HCT116 (cell line): ENCODE data around the gene SDC3. TPM values are rescaled to one million over a fixed set of nuclear protein-coding genes. Genes with fewer than 3 reads are reported as not detected.

Experiments used
- ATAC-seq: fragments of 200-7000 bp; cut with Tn5 transposase; 2 replicates; pipeline ENCODE4 v1.9.1; 2020; ENCODE audit warnings: mild to moderate bottlenecking, moderate library complexity
- BruUV-seq: library from RNA; stranded (reverse); fragments of 400-500 nt; replicated peaks from 2 replicates; lab custom pipeline; 2021; lab: Mats Ljungman, UMichigan
- CTCF ChIA-PET: fragments of 300-600 bp; sonication (Branson Sonifier 250); formaldehyde crosslinking; loops from one replicate; lab custom pipeline; 2021; ENCODE audit warnings: antibody characterized with exemption; lab: Charles Lee
- POLR2A ChIA-PET: fragments of 300-600, 350-600 bp; sonication (Branson Sonifier 250); formaldehyde crosslinking; loops from one replicate; lab custom pipeline; 2021; ENCODE audit warnings: antibody characterized with exemption; lab: Charles Lee
- RAD21 ChIA-PET, 2 experiments: fragments of 300-600 bp; sonication (Branson Sonifier 250); formaldehyde crosslinking; loops; one replicate each; lab custom pipeline; 2023; ENCODE audit warnings: low total read pairs in 2 of 2; ENCODE audit not compliant: uncharacterized antibody in 2 of 2, unreplicated experiment in 2 of 2, low non-redundant PET in 1 of 2; lab: Charles Lee
- DNase-seq: peaks from one replicate; pipeline ENCODE4 v3.0.0-alpha.2; 2010; ENCODE audit warnings: low read depth, low spot score
- H2AFZ ChIP-seq: fragments of 200-600 bp; shearing (Covaris generic), sonication (generic); 2 replicates; pipeline ENCODE4 v1.6.1; 2017; ENCODE audit warnings: low read depth, mixed run types, mixed read lengths, antibody characterized with exemption, low read length; ENCODE audit not compliant: poor library complexity, severe bottlenecking
- H3K27ac ChIP-seq: 2 replicates; pipeline ENCODE4 v1.5.1; 2012; ENCODE audit warnings: low read depth, low read length
- H3K27me3 ChIP-seq: fragments of 200-600 bp; sonication (generic); 2 replicates; pipeline ENCODE4 v1.6.1; 2016; ENCODE audit warnings: mixed run types, low read length, mixed read lengths; ENCODE audit not compliant: insufficient read depth
- H3K36me3 ChIP-seq, 2 experiments: fragments of 200-500 bp in 1 of 2; fragments of 200-600 bp in 1 of 2; sonication (Bioruptor generic) in 1 of 2; sonication (generic) in 1 of 2; 2 replicates each; pipeline versions ENCODE4 v1.5.1 to v1.6.1; 2014 to 2016; ENCODE audit warnings: low read length in 2 of 2, inconsistent platforms in 1 of 2, mixed read lengths in 1 of 2, mixed run types in 1 of 2; ENCODE audit not compliant: insufficient read depth in 2 of 2, control insufficient read depth in 1 of 2
- H3K4me1 ChIP-seq, 2 experiments: fragments of 200-600 bp in 1 of 2; sonication (generic) in 1 of 2; 2 replicates each; pipeline versions ENCODE4 v1.5.1 to v1.6.1; 2012 to 2017; ENCODE audit warnings: low read length in 2 of 2, inconsistent platforms in 1 of 2, mild to moderate bottlenecking in 1 of 2, mixed read lengths in 1 of 2, mixed run types in 1 of 2, moderate library complexity in 1 of 2; ENCODE audit not compliant: insufficient read depth in 2 of 2, control insufficient read depth in 1 of 2
- H3K4me2 ChIP-seq: fragments of 200-600 bp; sonication (generic); 2 replicates; pipeline ENCODE4 v1.6.1; 2017; ENCODE audit warnings: mixed run types, low read length, mixed read lengths
- H3K4me3 ChIP-seq, 2 experiments: fragments of 200-600 bp in 1 of 2; sonication (generic) in 1 of 2; replicated peaks in 1 of 2; 2 replicates each; pipeline ENCODE4 v1.5.1; 2011 to 2016; ENCODE audit warnings: low read length in 2 of 2, control low read depth in 1 of 2, low read depth in 1 of 2, mild to moderate bottlenecking in 1 of 2, mixed read lengths in 1 of 2, mixed run types in 1 of 2
- H3K79me2 ChIP-seq: fragments of 200-600 bp; sonication (generic); 2 replicates; pipeline ENCODE4 v1.6.1; 2017; ENCODE audit warnings: mild to moderate bottlenecking, mixed run types, low read length, moderate library complexity, mixed read lengths; ENCODE audit not compliant: insufficient read depth
- H3K9ac ChIP-seq: fragments of 200-600 bp; sonication (generic); 2 replicates; pipeline ENCODE4 v1.6.1; 2016; ENCODE audit warnings: low read length, mixed read lengths
- H3K9me2 ChIP-seq: fragments of 200-600 bp; sonication (generic), shearing (Covaris generic); 2 replicates; pipeline ENCODE4 v1.6.1; 2017; ENCODE audit warnings: mixed run types, mild to moderate bottlenecking, moderate library complexity; ENCODE audit not compliant: insufficient read depth
- H3K9me3 ChIP-seq, 2 experiments: fragments of 200-500 bp in 1 of 2; fragments of 200-600 bp in 1 of 2; sonication (Bioruptor generic) in 1 of 2; sonication (generic) in 1 of 2; 2 replicates each; pipeline ENCODE4 v1.6.1; 2014 to 2017; ENCODE audit warnings: low read length in 2 of 2, mixed read lengths in 2 of 2, inconsistent platforms in 1 of 2, low read depth in 1 of 2, mild to moderate bottlenecking in 1 of 2, mixed run types in 1 of 2, moderate library complexity in 1 of 2; ENCODE audit not compliant: control insufficient read depth in 1 of 2, insufficient read depth in 1 of 2
- H4K20me1 ChIP-seq: fragments of 200-600 bp; sonication (generic), shearing (Covaris generic); 2 replicates; pipeline ENCODE4 v1.6.1; 2017; ENCODE audit warnings: mixed run types, mild to moderate bottlenecking, moderate library complexity; ENCODE audit not compliant: insufficient read depth
- CEBPB ChIP-seq: IDR thresholded peaks from 2 replicates; pipeline ENCODE4 v1.6.1; 2012; ENCODE audit warnings: low read depth
- CTCF ChIP-seq, 3 experiments: fragments of 200-600 bp in 1 of 3; sonication (generic) in 1 of 3; IDR thresholded peaks in 2 of 3; conservative IDR thresholded peaks in 1 of 3; 2 replicates each; pipeline ENCODE4 v1.5.1; 2012 to 2017; ENCODE audit warnings: low read depth in 2 of 3, low read length in 2 of 3, antibody characterized with exemption in 1 of 3, borderline replicate concordance in 1 of 3, control low read depth in 1 of 3, mild to moderate bottlenecking in 1 of 3, mixed read lengths in 1 of 3, mixed run types in 1 of 3, moderate library complexity in 1 of 3; ENCODE audit not compliant: insufficient read depth in 1 of 3
- FOSL1 ChIP-seq: IDR thresholded peaks from 2 replicates; pipeline ENCODE4 v1.6.1; 2012; ENCODE audit warnings: low read depth
- POLR2A ChIP-seq: IDR thresholded peaks from 2 replicates; pipeline ENCODE4 v1.7.0; 2011; ENCODE audit warnings: borderline replicate concordance; ENCODE audit not compliant: insufficient read depth, insufficient read length; ENCODE audit errors: extremely low read depth
- RAD21 ChIP-seq: IDR thresholded peaks from 2 replicates; pipeline ENCODE4 v1.6.1; 2012; ENCODE audit warnings: low read depth, mild to moderate bottlenecking
- TCF7L2 ChIP-seq: IDR thresholded peaks from 2 replicates; pipeline ENCODE4 v1.7.0; 2011; ENCODE audit warnings: borderline replicate concordance, inconsistent platforms; ENCODE audit not compliant: insufficient read depth, insufficient read length; ENCODE audit errors: extremely low read depth
- YY1 ChIP-seq: IDR thresholded peaks from 2 replicates; pipeline ENCODE4 v1.6.1; 2011; ENCODE audit warnings: low read length, low read depth, moderate library complexity, mild to moderate bottlenecking; ENCODE audit not compliant: insufficient replicate concordance; ENCODE audit errors: extremely low read depth
- ZBTB33 ChIP-seq: IDR thresholded peaks from 2 replicates; pipeline ENCODE4 v1.6.1; 2011; ENCODE audit warnings: mild to moderate bottlenecking, low read length, moderate library complexity; ENCODE audit not compliant: insufficient replicate concordance; ENCODE audit errors: extremely low read depth
- ZNF274 ChIP-seq: fragments of 200-500 bp; sonication (Bioruptor generic); IDR thresholded peaks from 2 replicates; pipeline ENCODE4 v1.6.1; 2014; ENCODE audit warnings: mild to moderate bottlenecking, low read depth, low read length, inconsistent platforms
- intact Hi-C: fragments of 100-400 bp; cut with micrococcal nuclease; formaldehyde crosslinking; loops from 2 replicates; pipeline ENCODE4 v1.10.0; 2022
- total RNA-seq: library from RNA; stranded (reverse); gene quantifications from one replicate; pipeline ENCODE4 v1.2.1, GENCODE V29; 2021; ENCODE audit not compliant: unreplicated experiment
- TF ChIP-seq, protein P1 (sequence below): IDR thresholded peaks from 2 replicates; pipeline ENCODE4 v1.6.1; 2012; ENCODE audit warnings: low read depth

SDC3 gene
- total RNA-seq, 1 experiment from 2014 or later, result 40.1 TPM

DNA sequence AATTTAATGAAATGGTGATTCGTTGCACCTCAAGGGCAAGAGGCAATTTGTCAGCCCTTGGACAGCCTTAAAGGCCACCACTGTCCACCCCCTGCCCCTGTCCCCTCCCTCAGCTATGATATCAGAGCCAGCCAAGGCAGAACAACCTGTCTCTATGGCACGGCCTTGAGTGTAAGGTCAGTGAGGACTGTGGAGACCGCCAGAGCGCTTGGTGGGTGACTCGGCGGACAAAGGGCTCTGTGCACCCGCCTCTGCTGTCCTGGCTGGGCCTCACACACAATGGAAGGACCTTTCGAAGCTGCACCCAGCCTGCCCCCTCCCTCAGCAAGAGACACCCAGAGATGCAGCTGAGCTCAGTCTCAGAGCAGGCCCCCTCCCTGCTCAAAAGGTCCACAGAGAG, 50.6 kb downstream of the SDC3 start:
- H3K9me3 ChIP-seq, result no peaks in the 10 kb centered on the region
- peaks cover 0 to 8% of the 10 kb centered on the region in 2 experiments; a peak in 1 of 4 replicates for H3K4me1 ChIP-seq
- ChIA-PET CTCF (no interaction called here), RAD21 (no interaction called here), POLR2A (no interaction called here)
- no peak overlapping the region for H3K4me3 ChIP-seq
- BruUV-seq, result no TSS peak
- no peak overlapping the region for H3K27ac ChIP-seq
- intact Hi-C loops, result no loop called here
- DNase-seq, result no peak
- no peaks in the 10 kb centered on the region for H4K20me1 ChIP-seq
- H3K79me2 ChIP-seq, result no peaks in the 10 kb centered on the region
- H3K9me2 ChIP-seq, result no peaks in the 10 kb centered on the region
- H3K9ac ChIP-seq, result no peak overlapping the region
- H3K36me3 ChIP-seq, result no peaks in the 10 kb centered on the region
- TF ChIP-seq FOSL1, result no peak
- no peak for ATAC-seq
- H2AFZ ChIP-seq, result no peak overlapping the region
- H3K27me3 ChIP-seq, result 0 out of 2 replicates have a peak, but pooled peaks cover 2% of the 10 kb centered on the region
- no peak overlapping the region for H3K4me2 ChIP-seq

DNA sequence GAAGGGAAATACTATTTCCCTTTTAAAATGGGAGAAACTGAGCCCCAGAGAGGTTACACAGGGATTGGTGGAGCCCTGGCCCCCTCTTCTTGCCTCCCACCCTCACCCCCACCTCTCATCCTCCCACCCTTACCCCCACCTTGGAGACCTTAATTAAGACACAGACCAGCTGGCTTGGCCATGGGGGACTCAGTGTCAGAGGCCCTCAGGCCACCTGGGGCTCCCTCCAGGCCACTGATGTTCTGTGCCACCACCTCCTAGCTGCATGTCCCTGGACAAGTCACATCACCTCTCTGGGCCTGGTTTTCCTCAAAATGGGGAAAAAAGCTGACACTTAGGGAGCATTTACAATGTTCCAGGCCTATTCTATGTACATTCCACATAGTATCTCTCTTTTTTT, 51.5 kb downstream of the SDC3 start:
- Histone ChIP-seq H3K9ac (no peak overlapping the region), H3K4me3 (no peak overlapping the region), H3K27ac (no peak overlapping the region), H3K4me1 (peaks cover 0 to 8% of the 10 kb centered on the region in 2 experiments; a peak in 1 of 4 replicates), H3K4me2 (no peak overlapping the region), H3K27me3 (0 out of 2 replicates have a peak, but pooled peaks cover 2% of the 10 kb centered on the region), H2AFZ (no peak overlapping the region), H3K9me2 (no peaks in the 10 kb centered on the region), H3K79me2 (no peaks in the 10 kb centered on the region), H4K20me1 (no peaks in the 10 kb centered on the region), H3K36me3 (no peaks in the 10 kb centered on the region), H3K9me3 (no peaks in the 10 kb centered on the region)
- intact Hi-C loops, result no loop called here
- RAD21 ChIA-PET, result no interaction called here
- POLR2A ChIA-PET, result interaction anchor here (1.0 kb wide), 1 partner anchor 53 kb away, joined by 3 read pairs; no protein-coding TSS in a partner anchor
- TF ChIP-seq TCF7L2 (no peak), CEBPB (no peak), FOSL1 (no peak), POLR2A (no peak), ZBTB33 (no peak), CTCF (IDR thresholded peaks at IDR 0.05 in 2 of 3, conservative IDR thresholded peaks at IDR 0.05 in 1 of 3; ENCODE audit: borderline replicate concordance in 1 of 3, insufficient read depth in 1 of 3, low read depth in 2 of 3, low read length in 2 of 3) (no peak), RAD21 (no peak), ZNF274 (no peak), YY1 (no peak)
- TF ChIP-seq, protein P1, sequence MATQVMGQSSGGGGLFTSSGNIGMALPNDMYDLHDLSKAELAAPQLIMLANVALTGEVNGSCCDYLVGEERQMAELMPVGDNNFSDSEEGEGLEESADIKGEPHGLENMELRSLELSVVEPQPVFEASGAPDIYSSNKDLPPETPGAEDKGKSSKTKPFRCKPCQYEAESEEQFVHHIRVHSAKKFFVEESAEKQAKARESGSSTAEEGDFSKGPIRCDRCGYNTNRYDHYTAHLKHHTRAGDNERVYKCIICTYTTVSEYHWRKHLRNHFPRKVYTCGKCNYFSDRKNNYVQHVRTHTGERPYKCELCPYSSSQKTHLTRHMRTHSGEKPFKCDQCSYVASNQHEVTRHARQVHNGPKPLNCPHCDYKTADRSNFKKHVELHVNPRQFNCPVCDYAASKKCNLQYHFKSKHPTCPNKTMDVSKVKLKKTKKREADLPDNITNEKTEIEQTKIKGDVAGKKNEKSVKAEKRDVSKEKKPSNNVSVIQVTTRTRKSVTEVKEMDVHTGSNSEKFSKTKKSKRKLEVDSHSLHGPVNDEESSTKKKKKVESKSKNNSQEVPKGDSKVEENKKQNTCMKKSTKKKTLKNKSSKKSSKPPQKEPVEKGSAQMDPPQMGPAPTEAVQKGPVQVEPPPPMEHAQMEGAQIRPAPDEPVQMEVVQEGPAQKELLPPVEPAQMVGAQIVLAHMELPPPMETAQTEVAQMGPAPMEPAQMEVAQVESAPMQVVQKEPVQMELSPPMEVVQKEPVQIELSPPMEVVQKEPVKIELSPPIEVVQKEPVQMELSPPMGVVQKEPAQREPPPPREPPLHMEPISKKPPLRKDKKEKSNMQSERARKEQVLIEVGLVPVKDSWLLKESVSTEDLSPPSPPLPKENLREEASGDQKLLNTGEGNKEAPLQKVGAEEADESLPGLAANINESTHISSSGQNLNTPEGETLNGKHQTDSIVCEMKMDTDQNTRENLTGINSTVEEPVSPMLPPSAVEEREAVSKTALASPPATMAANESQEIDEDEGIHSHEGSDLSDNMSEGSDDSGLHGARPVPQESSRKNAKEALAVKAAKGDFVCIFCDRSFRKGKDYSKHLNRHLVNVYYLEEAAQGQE, result no peak
- ATAC-seq (no peak), DNase-seq (no peak)
- CTCF ChIA-PET, result no interaction called here
- no TSS peak for BruUV-seq
